GM19035 (cell line): ENCODE results near the gene MORF4L2.
"Not testable (repeated sequence)": the region's sequence is repeated elsewhere in the genome, so short reads cannot be mapped to it uniquely, and the experiment has no call there.

Experiments used
- ATAC-seq: cut with Tn5 transposase; IDR thresholded peaks from one replicate; pipeline ENCODE4 v1.9.1; 2021; ENCODE audit not compliant: unreplicated experiment

The MORF4L2 gene

GRCh38 chrX:103678199-103678993, 8.1 kb downstream of the MORF4L2 start:
- no peak for ATAC-seq

GRCh38 chrX:103674531-103675454, 11.7 kb downstream of the MORF4L2 start:
- ATAC-seq = no peak

- no peak for ATAC-seq
Measured at GRCh38 chrX:103669745-103670144, 16.8 kb downstream of the MORF4L2 start.

- ATAC-seq = no peak
Measured at GRCh38 chrX:103666202-103667107, 20.0 kb downstream of the MORF4L2 start.

- no peak for ATAC-seq
Measured at GRCh38 chrX:103663981-103664762, 22.3 kb downstream of the MORF4L2 start.

GRCh38 chrX:103659460-103659859, 27.0 kb downstream of the MORF4L2 start:
- ATAC-seq = not testable (repeated sequence)

- no peak for ATAC-seq
Measured at GRCh38 chrX:103658681-103659433, 27.6 kb downstream of the MORF4L2 start.

- not testable (repeated sequence) for ATAC-seq
Measured at GRCh38 chrX:103657066-103657465, 29.4 kb downstream of the MORF4L2 start.

- no peak for ATAC-seq
Measured at GRCh38 chrX:103656617-103657016, 29.9 kb downstream of the MORF4L2 start.

- not testable (repeated sequence) for ATAC-seq
Measured at GRCh38 chrX:103655230-103656000, 31.1 kb downstream of the MORF4L2 start.

- no peak for ATAC-seq
Measured at GRCh38 chrX:103651151-103651773, 35.2 kb downstream of the MORF4L2 start.

GRCh38 chrX:103647630-103648029, 38.9 kb downstream of the MORF4L2 start:
- no peak for ATAC-seq

- ATAC-seq = no peak
Measured at GRCh38 chrX:103644125-103644524, 42.4 kb downstream of the MORF4L2 start.

- ATAC-seq = no peak
Measured at GRCh38 chrX:103640401-103641155, 45.9 kb downstream of the MORF4L2 start.

GRCh38 chrX:103638479-103639346, 47.8 kb downstream of the MORF4L2 start:
- ATAC-seq = not testable (repeated sequence)

GRCh38 chrX:103637604-103638338, 48.7 kb downstream of the MORF4L2 start:
- ATAC-seq = no peak
